Glutamatergic neuron (in vitro differentiated cells): Measurements from ENCODE around the gene MIXL1. TPM values are rescaled to one million over a fixed set of nuclear protein-coding genes. Genes with fewer than 3 reads are reported as not detected.

Experiments
- DNase-seq: peaks from one replicate; pipeline ENCODE4 v3.0.0; 2022
- H3K27ac Mint-ChIP-seq: one replicate; pipeline ENCODE4 v1.8.0; 2020; ENCODE audit warnings: mild to moderate bottlenecking, mixed read lengths, inconsistent platforms; ENCODE audit not compliant: unreplicated experiment
- H3K27me3 Mint-ChIP-seq: one replicate; pipeline ENCODE4 v1.8.0; 2020; ENCODE audit warnings: mild to moderate bottlenecking, moderate library complexity, mixed read lengths, inconsistent platforms; ENCODE audit not compliant: unreplicated experiment
- H3K36me3 Mint-ChIP-seq: one replicate; pipeline ENCODE4 v1.8.0; 2020; ENCODE audit warnings: mild to moderate bottlenecking, mixed read lengths, inconsistent platforms; ENCODE audit not compliant: unreplicated experiment
- H3K4me1 Mint-ChIP-seq: one replicate; pipeline ENCODE4 v1.8.0; 2020; ENCODE audit warnings: mild to moderate bottlenecking, low read depth, mixed read lengths, inconsistent platforms; ENCODE audit not compliant: unreplicated experiment
- H3K4me3 Mint-ChIP-seq: one replicate; pipeline ENCODE4 v1.8.0; 2020; ENCODE audit warnings: mild to moderate bottlenecking, mixed read lengths, inconsistent platforms; ENCODE audit not compliant: unreplicated experiment
- H3K9me3 Mint-ChIP-seq: one replicate; pipeline ENCODE4 v1.8.0; 2020; ENCODE audit warnings: mild to moderate bottlenecking, moderate library complexity, mixed read lengths, inconsistent platforms; ENCODE audit not compliant: unreplicated experiment
- CTCF ChIP-seq: fragments of 200-600 bp; sonication (generic); IDR thresholded peaks from one replicate; pipeline ENCODE4 v1.5.0; 2021; ENCODE audit not compliant: partially characterized antibody, unreplicated experiment
- total RNA-seq: library from RNA; stranded (reverse); fragmentation: NEBNext Ultra II Directional; extraction: Animal tissue kit (Norgen Biotek cat#: 25700); gene quantifications from one replicate; pipeline ENCODE4 v1.2.1, GENCODE V29; 2021; ENCODE audit not compliant: unreplicated experiment

The MIXL1 gene
- total RNA-seq, 1 donor from 2014 or later: 0.54 TPM

GRCh38 chr1:226211181-226211821, 12.2 kb upstream of the MIXL1 start:
- no peak overlapping the region for H3K4me3 Mint-ChIP-seq
- peaks cover 3% of the 10 kb centered on the region for H3K27me3 Mint-ChIP-seq
- no peak overlapping the region for H3K27ac Mint-ChIP-seq
- no peak for DNase-seq
- TF ChIP-seq CTCF: no peak
- no peaks in the 10 kb centered on the region for H3K36me3 Mint-ChIP-seq
- peaks cover 7% of the 10 kb centered on the region for H3K9me3 Mint-ChIP-seq
- peaks cover 21% of the 10 kb centered on the region for H3K4me1 Mint-ChIP-seq

- no peak overlapping the region for H3K4me3 Mint-ChIP-seq
- DNase-seq: no peak
- peaks cover 3% of the 10 kb centered on the region for H3K27me3 Mint-ChIP-seq
- TF ChIP-seq CTCF: no peak
- H3K27ac Mint-ChIP-seq: no peak overlapping the region
- peaks cover 26% of the 10 kb centered on the region for H3K4me1 Mint-ChIP-seq
- H3K36me3 Mint-ChIP-seq: no peaks in the 10 kb centered on the region
- H3K9me3 Mint-ChIP-seq: peaks cover 5% of the 10 kb centered on the region
Observed at GRCh38 chr1:226212545-226212944, 10.9 kb upstream of the MIXL1 start.

GRCh38 chr1:226215239-226215638, 8.2 kb upstream of the MIXL1 start:
- Mint-ChIP-seq H3K27ac (no peak overlapping the region), H3K4me1 (peaks cover 20% of the 10 kb centered on the region), H3K36me3 (no peaks in the 10 kb centered on the region), H3K9me3 (peaks cover 5% of the 10 kb centered on the region), H3K27me3 (peaks cover 3% of the 10 kb centered on the region), H3K4me3 (no peak overlapping the region)
- no peak for TF ChIP-seq CTCF
- no peak for DNase-seq

GRCh38 chr1:226216056-226216455, 7.4 kb upstream of the MIXL1 start:
- Mint-ChIP-seq H3K4me1 (peaks cover 18% of the 10 kb centered on the region), H3K9me3 (peaks cover 5% of the 10 kb centered on the region)
- no peak for DNase-seq

More at GRCh38 chr1:226216056-226216455, 7.4 kb upstream of the MIXL1 start:
- TF ChIP-seq CTCF: no peak
- Mint-ChIP-seq H3K27ac (no peak overlapping the region), H3K36me3 (no peaks in the 10 kb centered on the region), H3K27me3 (peaks cover 3% of the 10 kb centered on the region), H3K4me3 (no peak overlapping the region)
